HG03066 (cell line): ENCODE measurements around the gene NGB.

Experiments used
- ATAC-seq: cut with Tn5 transposase; IDR thresholded peaks from one replicate; pipeline ENCODE4 v1.9.1; 2021; ENCODE audit warnings: low read depth; ENCODE audit not compliant: unreplicated experiment

Gene NGB

GRCh38 chr14:77265561-77266335 lies 5.3 kb downstream of the NGB start:
- no peak for ATAC-seq

DNA sequence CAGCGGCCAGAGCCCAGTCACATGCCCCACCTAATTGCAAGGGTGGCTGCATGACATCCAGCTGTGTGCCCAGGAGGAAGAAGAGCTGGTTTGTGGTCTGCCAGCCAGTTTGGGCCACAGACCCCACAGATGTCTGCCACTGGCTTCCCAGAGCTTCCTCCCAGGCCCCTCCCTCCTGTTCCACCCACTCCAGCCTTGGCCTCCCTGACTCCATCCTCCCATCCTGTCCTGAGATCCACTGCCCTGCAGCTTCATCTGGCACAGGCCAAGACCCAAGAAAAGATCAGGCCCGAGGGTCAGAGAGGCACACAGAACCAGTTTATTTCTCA lies 5.9 kb downstream of the NGB start:
- ATAC-seq, result no peak

DNA sequence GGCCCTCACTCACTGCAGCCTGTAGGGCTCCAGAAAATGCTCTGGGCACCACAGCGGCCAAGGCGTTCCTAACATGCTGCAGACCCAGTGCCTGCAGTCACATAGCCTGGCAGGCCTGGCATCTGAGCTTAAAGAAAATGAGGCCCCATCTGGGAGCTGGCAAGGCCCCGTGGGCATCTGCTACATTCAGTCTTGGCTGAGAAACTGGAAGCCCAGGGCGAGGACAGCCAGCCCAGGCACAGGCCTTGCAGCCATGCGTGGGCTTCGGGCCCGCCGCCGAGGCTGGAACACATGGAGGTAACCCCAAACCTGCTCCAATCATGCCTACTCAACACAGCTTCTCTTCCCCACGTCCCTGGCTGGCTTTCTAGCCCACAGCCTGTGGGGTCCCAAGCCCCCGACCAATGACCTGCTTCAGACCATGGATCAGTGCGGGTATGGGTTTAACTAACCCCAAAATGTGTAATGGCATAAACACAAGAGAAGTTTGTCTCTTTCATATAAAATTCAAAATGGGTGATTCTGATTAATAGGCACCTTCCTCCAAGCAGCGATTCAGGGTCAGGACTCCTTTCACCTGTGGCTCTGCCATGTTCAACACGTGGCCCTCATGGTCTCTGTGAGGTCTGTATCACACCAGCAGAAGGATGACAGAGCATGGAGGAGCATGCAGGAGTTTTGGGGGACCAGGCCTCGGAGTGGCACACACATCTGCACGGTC lies 6.4 kb downstream of the NGB start:
- no peak for ATAC-seq

DNA sequence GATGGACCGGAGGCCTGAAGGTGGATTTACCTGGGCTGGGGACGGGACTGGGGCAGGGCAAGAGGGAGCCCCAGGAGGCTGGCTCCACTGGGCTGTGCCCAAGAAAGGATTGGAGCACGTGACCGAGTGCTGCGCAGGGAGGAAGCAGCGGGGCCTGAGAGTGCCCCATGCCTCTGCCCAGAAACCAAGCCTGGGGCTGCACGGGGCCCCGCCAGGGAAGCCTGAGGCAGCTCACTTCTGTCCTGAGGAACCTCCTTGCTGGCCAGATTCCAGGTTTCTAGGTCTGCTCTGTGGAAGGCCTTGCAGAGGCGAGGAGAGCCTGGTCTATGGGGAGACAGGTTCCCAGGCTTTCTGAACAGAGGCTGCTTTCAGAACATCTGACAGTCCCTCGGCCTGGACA lies 10.4 kb downstream of the NGB start:
- no peak for ATAC-seq

DNA sequence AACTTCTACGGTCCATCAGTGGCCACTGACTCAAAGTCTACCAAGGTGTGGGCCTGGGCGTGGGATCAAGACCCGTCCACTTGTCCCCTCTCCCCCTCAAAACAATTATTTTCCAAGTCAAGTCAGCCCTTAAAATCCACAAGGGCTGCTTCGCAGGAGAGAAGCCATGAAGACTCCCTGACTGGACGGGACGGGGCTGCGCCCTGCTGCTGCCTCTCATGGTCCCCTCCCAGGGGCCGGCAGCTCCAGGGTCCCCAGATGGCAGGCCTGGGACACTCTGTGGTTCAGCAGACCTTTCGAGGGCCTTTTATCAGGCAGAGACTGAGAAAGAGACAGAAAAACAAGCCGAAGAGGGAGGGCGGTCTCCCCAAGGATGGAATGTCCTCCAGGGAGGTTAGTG lies 10.8 kb downstream of the NGB start:
- no peak for ATAC-seq

- ATAC-seq, result no peak
Measured at GRCh38 chr14:77259025-77259715, 11.8 kb downstream of the NGB start.

DNA sequence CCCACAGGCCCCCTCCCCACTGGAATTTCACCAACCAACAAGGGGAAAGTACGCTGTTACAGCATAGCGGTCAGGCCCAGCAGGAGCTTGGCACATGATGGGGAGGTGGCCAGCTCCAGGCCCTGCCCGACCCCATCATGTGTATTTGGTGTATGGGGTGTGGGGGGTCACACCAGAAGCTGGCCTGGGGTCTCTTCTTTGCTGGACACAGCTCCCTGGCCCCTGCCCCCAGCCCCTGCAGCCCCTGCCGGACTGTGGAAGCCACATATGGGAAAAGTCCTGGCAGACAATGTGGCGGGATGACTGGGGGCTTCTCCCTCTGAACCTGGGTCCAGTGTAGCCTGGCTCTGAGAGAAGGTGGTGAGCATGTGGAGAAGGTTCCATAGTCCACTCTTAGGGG lies 12.4 kb downstream of the NGB start:
- ATAC-seq, result no peak

DNA sequence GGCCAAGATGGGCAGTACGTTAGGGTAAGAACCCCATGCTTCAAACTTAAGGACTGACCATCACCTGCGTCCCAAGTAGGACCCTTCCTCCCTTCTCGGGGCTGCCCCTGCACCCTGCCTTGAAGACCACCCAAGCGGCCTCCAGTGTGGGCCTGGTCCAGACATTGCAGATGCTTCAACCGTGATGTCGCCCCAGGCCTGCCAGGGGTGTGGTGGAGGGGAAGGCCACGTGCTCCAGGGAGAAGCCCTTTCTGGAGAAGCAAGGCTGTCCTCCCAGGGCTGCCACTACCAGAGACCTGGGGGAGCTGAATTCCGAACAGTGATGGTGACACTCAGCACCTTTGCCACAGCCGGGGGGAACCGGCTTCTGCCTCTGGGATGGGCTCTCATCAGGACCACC lies 13.3 kb downstream of the NGB start:
- ATAC-seq, result no peak

DNA sequence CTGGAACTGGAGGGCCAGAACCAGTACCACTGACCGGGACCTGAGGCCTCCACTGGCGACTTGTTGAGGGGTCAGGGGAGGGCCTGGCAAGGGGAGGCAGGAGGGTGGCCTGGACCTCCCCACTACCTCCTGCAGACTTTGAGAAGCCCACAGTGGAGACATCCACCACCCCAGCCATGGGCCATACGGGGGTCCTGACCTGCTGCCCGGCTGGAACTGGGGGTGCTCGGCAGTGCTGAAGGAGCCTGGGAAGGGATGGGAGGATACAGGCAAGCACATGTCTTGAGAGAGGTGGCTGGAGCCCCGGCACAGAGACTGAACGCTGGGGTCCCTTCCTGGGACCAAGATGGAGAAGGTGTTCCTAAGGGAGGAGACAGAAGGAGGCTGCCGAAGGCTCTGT lies 14.3 kb downstream of the NGB start:
- no peak for ATAC-seq

- no peak for ATAC-seq
Measured at GRCh38 chr14:77253333-77254190, 17.4 kb downstream of the NGB start.

DNA sequence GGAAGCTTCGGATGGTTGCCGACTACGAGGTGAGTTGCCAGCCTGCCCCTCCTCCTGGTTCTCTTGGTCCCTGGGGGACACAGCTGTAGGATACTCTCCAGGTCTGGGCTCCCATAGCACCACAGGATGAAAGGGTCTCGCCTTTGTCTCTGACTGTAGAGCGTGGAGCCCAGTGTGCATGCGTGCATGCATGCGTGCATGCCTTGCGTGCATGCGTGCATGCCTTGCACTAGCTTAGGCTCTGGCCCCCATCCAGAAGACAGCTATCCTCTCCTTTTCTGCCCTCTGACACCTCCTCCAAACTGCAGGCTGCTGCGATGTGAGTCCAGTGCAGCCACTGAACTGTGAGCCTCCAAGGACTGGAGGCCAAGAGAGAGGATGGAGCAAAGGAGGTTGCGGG lies 19.1 kb downstream of the NGB start:
- no peak for ATAC-seq

DNA sequence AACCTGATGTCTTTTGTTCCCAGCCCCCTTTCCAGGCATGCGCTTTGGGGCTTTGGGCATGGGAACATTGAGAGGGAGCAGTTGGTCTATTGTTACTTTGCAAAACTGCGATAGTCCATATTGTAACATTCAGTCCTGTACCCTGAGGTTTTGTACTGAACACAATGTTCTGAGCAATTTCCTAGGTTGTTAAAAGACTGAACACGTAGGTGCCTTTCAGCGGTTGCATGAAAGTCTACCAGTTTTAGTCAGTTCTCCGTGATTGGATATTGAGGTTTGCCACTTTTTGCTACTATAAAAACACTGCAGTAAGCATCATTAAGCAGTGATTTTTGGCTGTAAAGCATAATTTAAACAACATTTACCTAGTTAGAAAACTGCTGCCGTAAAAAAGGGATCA lies 20.1 kb downstream of the NGB start:
- no peak for ATAC-seq

DNA sequence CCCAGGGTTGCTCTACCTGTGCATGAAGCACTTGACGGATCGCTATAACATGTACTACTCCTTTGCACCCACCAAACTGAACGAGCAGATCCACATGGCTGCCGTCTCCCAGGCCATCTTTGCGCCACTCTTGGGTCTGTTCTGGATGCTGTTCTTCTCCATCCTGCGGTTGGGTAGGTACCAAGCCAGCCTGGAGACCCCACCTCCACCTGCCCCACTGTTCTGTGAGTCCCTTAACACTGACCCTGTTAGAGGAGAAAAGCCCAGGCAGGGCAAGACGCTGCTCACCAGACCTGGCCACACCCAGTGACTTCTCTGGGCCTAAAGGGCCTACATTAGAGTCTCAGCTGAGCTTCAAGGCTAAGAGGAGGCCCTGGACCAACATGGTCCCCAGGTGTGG lies 21.7 kb downstream of the NGB start:
- no peak for ATAC-seq

DNA sequence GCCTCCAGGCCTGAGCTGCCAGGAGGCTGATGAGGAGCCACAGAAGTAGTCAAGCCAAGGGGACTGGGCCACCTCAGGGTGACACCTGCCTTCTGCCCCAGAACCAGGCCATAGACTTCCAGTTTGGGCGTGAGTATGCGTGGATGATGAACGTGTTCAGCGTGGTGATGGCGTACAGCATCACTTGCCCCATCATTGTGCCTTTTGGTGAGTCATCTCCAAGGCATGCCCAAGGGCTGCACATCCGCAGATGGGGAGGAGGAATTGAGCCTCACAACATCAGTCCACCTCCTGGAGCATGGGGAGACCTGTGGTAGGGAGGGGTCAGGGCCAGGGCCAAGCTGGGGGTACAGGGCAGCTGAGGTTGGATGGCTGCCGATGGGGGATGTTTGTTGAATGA lies 22.3 kb downstream of the NGB start:
- no peak for ATAC-seq

GRCh38 chr14:77246784-77247183 lies 24.2 kb downstream of the NGB start:
- ATAC-seq, result no peak

- no peak for ATAC-seq
Measured at GRCh38 chr14:77245820-77246219, 25.2 kb downstream of the NGB start.

DNA sequence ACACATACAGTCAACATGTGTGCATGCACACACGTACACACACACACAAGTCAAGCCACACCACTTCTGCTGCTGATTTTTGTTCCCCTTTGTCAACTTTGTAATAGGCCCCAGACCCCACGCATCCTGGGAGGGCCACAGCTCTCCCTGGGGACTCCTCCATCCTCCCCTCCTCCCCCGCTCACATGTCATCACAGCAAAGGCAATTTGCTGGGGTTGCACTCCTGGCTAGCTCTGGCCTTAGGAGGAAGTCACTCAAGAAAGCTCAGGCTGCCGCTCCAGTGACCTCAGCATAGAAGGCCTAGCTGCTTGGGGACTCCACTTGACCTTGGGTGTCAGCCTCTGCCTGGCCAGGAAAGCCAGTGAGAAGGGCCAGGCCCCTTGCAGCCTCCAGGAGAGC lies 27.2 kb downstream of the NGB start:
- no peak for ATAC-seq

DNA sequence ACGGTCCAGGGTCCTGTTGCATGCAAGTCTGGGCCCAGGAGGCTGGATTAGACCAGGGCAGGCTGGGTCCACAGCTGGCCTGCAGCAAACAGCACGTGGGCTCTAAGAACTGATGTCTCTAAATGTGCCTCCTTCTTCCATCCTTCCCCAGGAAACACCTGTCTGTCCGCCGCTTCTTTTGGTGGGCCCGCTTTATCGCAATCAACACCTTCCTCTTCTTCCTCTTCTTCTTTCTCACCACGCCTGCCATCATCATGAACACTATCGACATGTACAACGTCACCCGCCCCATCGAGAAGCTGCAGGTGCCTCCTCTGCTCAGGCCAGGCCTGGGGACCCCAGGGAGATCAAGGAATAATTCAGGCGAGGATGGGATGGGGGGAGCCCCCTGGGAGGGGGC lies 28.3 kb downstream of the NGB start:
- no peak for ATAC-seq

- no peak for ATAC-seq
Measured at GRCh38 chr14:77241955-77242354, 29.1 kb downstream of the NGB start.

DNA sequence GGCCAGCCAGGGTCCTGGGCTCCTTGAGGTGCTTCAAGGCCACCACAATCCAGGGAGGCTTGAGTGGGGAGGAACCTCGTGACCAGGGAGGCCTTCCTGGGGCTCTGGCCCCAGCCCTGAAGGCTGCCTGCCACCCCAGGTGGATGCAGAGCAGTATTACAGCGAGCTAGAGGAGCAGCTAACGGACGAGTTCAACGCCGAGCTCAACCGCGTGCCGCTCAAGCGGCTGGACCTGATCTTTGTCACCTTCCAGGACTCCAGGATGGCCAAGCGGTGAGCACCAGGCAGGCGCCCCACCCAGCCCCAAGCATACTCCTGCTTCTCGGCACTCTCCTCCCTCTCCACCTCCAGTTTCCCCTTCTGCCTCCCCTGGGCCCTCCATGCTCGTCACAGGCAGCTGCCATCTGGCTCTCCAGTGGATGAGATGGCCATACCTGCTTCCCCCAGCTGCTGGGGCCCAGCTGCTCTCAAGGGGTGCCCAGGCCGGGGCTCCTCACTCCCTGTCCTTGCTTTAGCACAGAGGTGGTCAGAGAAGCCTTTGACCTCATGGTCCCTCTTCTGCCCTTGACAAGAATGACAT lies 30.6 kb downstream of the NGB start:
- no peak for ATAC-seq

- ATAC-seq, result no peak
Measured at GRCh38 chr14:77239412-77239811, 31.6 kb downstream of the NGB start.
